ENCODE results near the gene UTS2B. TPM values are rescaled to one million over a fixed set of nuclear protein-coding genes. Genes with fewer than 3 reads are reported as not detected.

Gene UTS2B
- total RNA-seq, 1 donor from 2014 or later: 16.8 TPM

DNA sequence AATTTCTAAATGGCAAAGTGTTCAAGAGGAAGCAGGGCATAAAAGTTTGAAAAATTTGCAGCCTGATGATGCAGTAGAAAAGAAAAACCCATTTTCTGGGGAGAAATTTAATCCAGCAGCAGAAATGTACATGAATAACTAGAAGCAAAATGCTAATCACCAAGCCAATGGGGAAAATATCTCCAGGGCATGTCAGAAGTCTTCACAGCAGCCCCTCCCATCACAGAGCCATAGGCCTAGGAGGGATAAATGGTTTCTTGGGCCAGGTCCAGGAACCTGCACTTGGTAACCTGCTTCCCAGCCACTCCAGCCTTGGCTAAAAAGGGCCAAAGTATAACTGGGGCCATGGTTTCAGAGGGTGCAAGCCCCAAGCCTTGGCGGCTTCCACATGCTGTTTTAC is 108.7 kb downstream of the UTS2B start:
- H3K36me3 ChIP-seq: no peaks in the 10 kb centered on the region
- TF ChIP-seq, protein P1, sequence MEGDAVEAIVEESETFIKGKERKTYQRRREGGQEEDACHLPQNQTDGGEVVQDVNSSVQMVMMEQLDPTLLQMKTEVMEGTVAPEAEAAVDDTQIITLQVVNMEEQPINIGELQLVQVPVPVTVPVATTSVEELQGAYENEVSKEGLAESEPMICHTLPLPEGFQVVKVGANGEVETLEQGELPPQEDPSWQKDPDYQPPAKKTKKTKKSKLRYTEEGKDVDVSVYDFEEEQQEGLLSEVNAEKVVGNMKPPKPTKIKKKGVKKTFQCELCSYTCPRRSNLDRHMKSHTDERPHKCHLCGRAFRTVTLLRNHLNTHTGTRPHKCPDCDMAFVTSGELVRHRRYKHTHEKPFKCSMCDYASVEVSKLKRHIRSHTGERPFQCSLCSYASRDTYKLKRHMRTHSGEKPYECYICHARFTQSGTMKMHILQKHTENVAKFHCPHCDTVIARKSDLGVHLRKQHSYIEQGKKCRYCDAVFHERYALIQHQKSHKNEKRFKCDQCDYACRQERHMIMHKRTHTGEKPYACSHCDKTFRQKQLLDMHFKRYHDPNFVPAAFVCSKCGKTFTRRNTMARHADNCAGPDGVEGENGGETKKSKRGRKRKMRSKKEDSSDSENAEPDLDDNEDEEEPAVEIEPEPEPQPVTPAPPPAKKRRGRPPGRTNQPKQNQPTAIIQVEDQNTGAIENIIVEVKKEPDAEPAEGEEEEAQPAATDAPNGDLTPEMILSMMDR (IDR thresholded peaks at IDR 0.05): no peak
- H3K9me3 ChIP-seq: no peaks in the 10 kb centered on the region
- DNase-seq (ENCODE audit: low spot score in 2 of 2): no peak
- H3K27ac ChIP-seq: no peak overlapping the region
- no peaks in the 10 kb centered on the region for H3K27me3 ChIP-seq
- no peak overlapping the region for H3K4me3 ChIP-seq
- intact Hi-C loops (cut with DNase I): no loop called here
- no peaks in the 10 kb centered on the region for H3K4me1 ChIP-seq

DNA sequence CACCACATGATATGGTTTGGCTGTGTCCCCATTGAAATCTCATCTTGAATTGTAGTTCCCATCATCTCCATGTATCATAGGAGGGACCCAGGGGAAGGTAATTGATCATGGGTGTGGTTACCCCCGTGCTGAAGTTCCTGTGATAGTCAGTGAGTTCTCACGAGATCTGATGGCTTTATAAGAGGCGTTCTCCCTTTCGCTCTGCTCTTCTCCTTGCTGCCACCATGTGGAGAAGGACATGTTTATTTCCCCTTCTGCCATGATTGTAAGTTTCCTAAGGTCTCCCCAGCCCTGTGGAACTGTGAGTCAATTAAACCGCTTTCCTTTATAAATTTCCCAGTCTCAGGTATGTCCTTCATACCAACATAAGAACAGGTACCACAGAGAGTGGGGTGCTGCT is 109.4 kb downstream of the UTS2B start:
- no peaks in the 10 kb centered on the region for H3K4me1 ChIP-seq
- H3K4me3 ChIP-seq: no peak overlapping the region
- TF ChIP-seq, protein P1 (IDR thresholded peaks at IDR 0.05): no peak
- H3K27me3 ChIP-seq: no peaks in the 10 kb centered on the region
- H3K9me3 ChIP-seq: no peaks in the 10 kb centered on the region
- H3K36me3 ChIP-seq: no peaks in the 10 kb centered on the region
- no peak for DNase-seq (ENCODE audit: low spot score in 2 of 2)
- intact Hi-C loops (cut with DNase I): no loop called here
- no peak overlapping the region for H3K27ac ChIP-seq

DNA sequence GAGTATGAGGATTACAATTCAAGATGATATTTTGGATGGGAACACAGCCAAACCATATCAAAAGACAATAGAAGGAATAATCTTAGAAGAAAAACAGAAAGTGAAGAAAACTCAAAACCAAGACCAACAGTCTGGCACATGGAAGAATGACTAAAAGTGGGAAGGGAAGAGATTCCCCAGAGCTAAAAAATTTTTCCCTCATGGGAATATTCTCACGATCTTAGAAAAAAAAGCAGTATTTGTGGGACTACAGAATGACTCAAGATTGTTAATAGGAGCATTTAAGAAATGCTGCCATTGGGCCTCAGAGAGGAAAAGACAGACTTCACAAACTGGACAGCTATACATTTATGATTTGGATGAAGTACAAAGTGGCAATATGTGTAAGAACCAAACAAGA is 113.0 kb downstream of the UTS2B start:
- intact Hi-C loops (cut with DNase I): no loop called here
- H3K4me1 ChIP-seq: no peaks in the 10 kb centered on the region
- H3K36me3 ChIP-seq: no peaks in the 10 kb centered on the region
- no peak overlapping the region for H3K27ac ChIP-seq
- H3K4me3 ChIP-seq: no peak overlapping the region
- TF ChIP-seq, protein P1 (IDR thresholded peaks at IDR 0.05): no peak
- no peak for DNase-seq (ENCODE audit: low spot score in 2 of 2)
- no peaks in the 10 kb centered on the region for H3K9me3 ChIP-seq
- no peaks in the 10 kb centered on the region for H3K27me3 ChIP-seq

Other genes starting within 250 kb of the UTS2B start
- gene OSTN, start 131.3 kb downstream of the UTS2B start, total RNA-seq: not detected
- 82.8 TPM for gene CCDC50, start 1.1 kb downstream of the UTS2B start, total RNA-seq
- gene PYDC2, start 130.6 kb upstream of the UTS2B start, total RNA-seq: not detected

All from ascending aorta (tissue), 2 donors.